ENCODE results near the gene MGARP. TPM values are rescaled to one million over a fixed set of nuclear protein-coding genes. Genes with fewer than 3 reads are reported as not detected.

Gene MGARP
- total and polyA plus RNA-seq, 2 experiments from 2014 or later: 2.1 to 2.9 TPM

DNA sequence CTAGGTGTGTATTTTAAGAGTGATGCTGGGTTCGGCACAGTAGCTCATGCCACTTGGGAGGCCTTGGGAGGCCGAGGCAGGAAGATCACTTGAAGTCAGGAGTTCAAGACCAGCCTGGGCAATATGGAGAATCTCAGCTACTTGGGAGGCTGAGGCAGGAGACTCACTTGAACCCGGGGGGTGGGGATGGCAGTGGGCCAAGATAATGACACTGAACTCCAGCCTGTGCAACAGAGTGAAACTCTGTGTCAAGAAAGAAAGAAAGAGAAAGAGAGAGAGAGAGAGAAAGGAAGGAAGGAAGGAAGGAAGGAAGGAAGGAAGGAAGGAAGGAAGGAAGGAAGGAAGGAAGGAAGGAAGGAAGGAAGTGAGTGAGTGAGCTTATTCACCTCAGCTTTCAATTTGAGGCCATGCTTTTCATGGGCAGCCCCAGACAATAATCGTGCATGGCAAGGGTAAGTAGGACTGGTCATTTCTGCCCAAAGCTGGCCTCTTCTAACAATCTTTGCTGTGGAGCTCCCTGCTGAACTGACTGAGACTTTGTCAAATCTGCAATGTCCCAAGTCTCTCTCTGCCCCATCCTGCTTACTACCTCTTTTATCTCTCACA lies 60.5 kb downstream of the MGARP start:
- no peak overlapping the region for H3K4me3 ChIP-seq
- no peaks in the 10 kb centered on the region for H4K20me1 ChIP-seq (ENCODE audit: insufficient read depth)
- in situ Hi-C loops (cut with MboI): no loop called here
- peaks cover 11% of the 10 kb centered on the region for H3F3A ChIP-seq (ENCODE audit: insufficient read depth)
- no peaks in the 10 kb centered on the region for H3K9me3 ChIP-seq (ENCODE audit: low read depth)
- H3K9ac ChIP-seq: no peak overlapping the region
- H3K27ac ChIP-seq: no peak overlapping the region
- TF ChIP-seq EZH2phosphoT487 (IDR thresholded peaks at IDR 0.05; ENCODE audit: insufficient read depth, low read depth) (no peak), EZH2 (IDR thresholded peaks at IDR 0.05; ENCODE audit: insufficient read depth, poor library complexity, severe bottlenecking) (no peak)
- no peaks in the 10 kb centered on the region for H3K27me3 ChIP-seq (replicated peaks; ENCODE audit: insufficient read depth)
- H3K9me2 ChIP-seq (ENCODE audit: insufficient read depth): no peaks in the 10 kb centered on the region
- no peaks in the 10 kb centered on the region for H3K4me1 ChIP-seq (ENCODE audit: insufficient read depth)
- no peak overlapping the region for H2AFZ ChIP-seq
- WGBS, 2 experiments (ENCODE audit: low coverage in 1 of 2, low lambda C conversion rate in 2 of 2, missing lambda C conversion rate in 2 of 2): 85 to 86% methylated on average over 4 of the region's 4 CpGs
- H3K36me3 ChIP-seq (ENCODE audit: low read depth): no peaks in the 10 kb centered on the region
- no peaks in the 10 kb centered on the region for H3K79me2 ChIP-seq (ENCODE audit: insufficient read depth)
- no peak for DNase-seq
- no peak overlapping the region for H3K4me2 ChIP-seq (ENCODE audit: unreplicated experiment)

Small RNA genes lying within 50 kb of the gene (small RNA-seq; reads per million reads assigned to genes)
- gene RNU6-1074P (ENCODE audit: low read depth, low replicate concordance) (not detected), gene RNU6-1214P (ENCODE audit: low read depth, low replicate concordance) (not detected), gene RNU6-506P (ENCODE audit: low read depth, low replicate concordance) (not detected)

Other genes with a start within 250 kb of the MGARP start
- 33.5 and 34.5 TPM in 2 replicates for gene ELF2, start 103.0 kb downstream of the MGARP start, total RNA-seq (2014; rRNA removed; shearing (Covaris generic))
- gene ELF2, start 103.0 kb downstream of the MGARP start, polyA plus RNA-seq (2016; fragmentation: Nextera tagmentation; extraction: Ambion mirVana): 17.6 and 18.8 TPM in 2 replicates
- gene NAA15, start 21.3 kb upstream of the MGARP start, total RNA-seq (2014; rRNA removed; shearing (Covaris generic)): 29.2 and 30.1 TPM in 2 replicates
- 32.3 and 32.8 TPM in 2 replicates for gene NAA15, start 21.3 kb upstream of the MGARP start, polyA plus RNA-seq (2016; fragmentation: Nextera tagmentation; extraction: Ambion mirVana)
- gene NDUFC1, start 22.3 kb upstream of the MGARP start, total RNA-seq (2014; rRNA removed; shearing (Covaris generic)): 23.0 and 38.0 TPM in 2 replicates
- gene NDUFC1, start 22.3 kb upstream of the MGARP start, polyA plus RNA-seq (2016; fragmentation: Nextera tagmentation; extraction: Ambion mirVana): 222 and 225 TPM in 2 replicates
- 13.2 and 15.2 TPM in 2 replicates for gene RAB33B, start 173.9 kb upstream of the MGARP start, total RNA-seq (2014; rRNA removed; shearing (Covaris generic))
- 10.2 and 11.6 TPM in 2 replicates for gene RAB33B, start 173.9 kb upstream of the MGARP start, polyA plus RNA-seq (2016; fragmentation: Nextera tagmentation; extraction: Ambion mirVana)

All from GM23248 (cell line).